Panc1 (cell line): Measurements from ENCODE around the gene STMN1.

Source experiments
- POLR2AphosphoS5 ChIP-seq: IDR thresholded peaks from 2 replicates; pipeline ENCODE4 v1.6.1; 2012; ENCODE audit warnings: mild to moderate bottlenecking, low read depth, low read length, moderate library complexity
- SIN3A ChIP-seq: IDR thresholded peaks from 2 replicates; pipeline ENCODE4 v1.6.1; 2012; ENCODE audit warnings: low read depth, mild to moderate bottlenecking, low read length, moderate library complexity, borderline replicate concordance; ENCODE audit not compliant: insufficient read depth

GRCh38 chr1:25889470-25889869, 16.7 kb downstream of the STMN1 start:
- no peak for TF ChIP-seq SIN3A
- no peak for TF ChIP-seq POLR2AphosphoS5
